WTC11 (cell line): ENCODE results near the gene HOXD12. TPM values are rescaled to one million over a fixed set of nuclear protein-coding genes. Genes with fewer than 3 reads are reported as not detected.

Source experiments
- ATAC-seq: fragments of 200-7000 bp; cut with Tn5 transposase; 2 replicates; pipeline ENCODE4 v1.10.0; 2021; ENCODE audit warnings: mild to moderate bottlenecking, moderate library complexity
- CTCF ChIA-PET: fragments of 300-600 bp; sonication (Branson Sonifier 250); formaldehyde crosslinking; loops from one replicate; lab custom pipeline; 2021; ENCODE audit warnings: antibody characterized with exemption; lab: Charles Lee
- POLR2A ChIA-PET: fragments of 350-600 bp; sonication (Branson Sonifier 250); formaldehyde crosslinking; loops from one replicate; lab custom pipeline; 2021; ENCODE audit warnings: antibody characterized with exemption; lab: Charles Lee
- DNase-seq: peaks from one replicate; pipeline ENCODE4 v3.0.0; 2021; ENCODE audit warnings: low spot score
- H3K27ac Mint-ChIP-seq: 2 replicates; pipeline ENCODE4 v1.8.0; 2021; ENCODE audit warnings: mixed read lengths
- H3K27me3 Mint-ChIP-seq: 2 replicates; pipeline ENCODE4 v1.8.0; 2021; ENCODE audit warnings: low read depth, mild to moderate bottlenecking, moderate library complexity, mixed read lengths
- H3K36me3 Mint-ChIP-seq: 2 replicates; pipeline ENCODE4 v1.8.0; 2021; ENCODE audit warnings: mixed read lengths
- H3K4me1 Mint-ChIP-seq: 2 replicates; pipeline ENCODE4 v1.8.0; 2022; ENCODE audit warnings: mixed read lengths
- H3K4me3 Mint-ChIP-seq: 2 replicates; pipeline ENCODE4 v1.8.0; 2021; ENCODE audit warnings: mild to moderate bottlenecking, moderate library complexity, mixed read lengths
- H3K9me3 Mint-ChIP-seq: 2 replicates; pipeline ENCODE4 v1.8.0; 2021; ENCODE audit warnings: mixed read lengths
- ATF1 ChIP-seq: sonication (generic); formaldehyde crosslinking; IDR thresholded peaks from 2 replicates; pipeline ENCODE4 v1.8.1; 2023; ENCODE audit warnings: mild to moderate bottlenecking, moderate library complexity, missing genetic modification reagents
- CDX4 ChIP-seq: fragments of 250-450 bp; sonication (Bioruptor Pico); IDR thresholded peaks from 2 replicates; pipeline ENCODE4 v1.9.0; 2021; ENCODE audit warnings: moderate library complexity, mild to moderate bottlenecking, inconsistent platforms, borderline replicate concordance
- CREB1 ChIP-seq: sonication (generic); formaldehyde crosslinking; IDR thresholded peaks from 2 replicates; pipeline ENCODE4 v1.8.0; 2023; ENCODE audit warnings: mild to moderate bottlenecking, missing genetic modification reagents
- CREM ChIP-seq: sonication (generic); formaldehyde crosslinking; IDR thresholded peaks from 2 replicates; pipeline ENCODE4 v1.8.1; 2022; ENCODE audit warnings: mild to moderate bottlenecking, missing genetic modification reagents, moderate library complexity
- E2F5 ChIP-seq: sonication (generic); formaldehyde crosslinking; IDR thresholded peaks from 2 replicates; pipeline ENCODE4 v1.8.1; 2022; ENCODE audit warnings: mild to moderate bottlenecking, moderate library complexity, missing genetic modification reagents
- ELF4 ChIP-seq: sonication (generic); formaldehyde crosslinking; IDR thresholded peaks from 2 replicates; pipeline ENCODE4 v1.8.1; 2022; ENCODE audit warnings: low read depth, mild to moderate bottlenecking, moderate library complexity, missing genetic modification reagents
- ESRRA ChIP-seq: sonication (generic); formaldehyde crosslinking; IDR thresholded peaks from 2 replicates; pipeline ENCODE4 v1.8.1; 2022; ENCODE audit warnings: mild to moderate bottlenecking, missing genetic modification reagents, borderline replicate concordance
- ETV6 ChIP-seq: sonication (generic); formaldehyde crosslinking; IDR thresholded peaks from 2 replicates; pipeline ENCODE4 v1.8.1; 2022; ENCODE audit warnings: mild to moderate bottlenecking, missing genetic modification reagents
- GABPB1 ChIP-seq: sonication (generic); formaldehyde crosslinking; IDR thresholded peaks from 2 replicates; pipeline ENCODE4 v1.8.1; 2023; ENCODE audit warnings: mild to moderate bottlenecking, missing genetic modification reagents
- GRHL2 ChIP-seq: fragments of 250-450 bp; sonication (Bioruptor Pico); IDR thresholded peaks from 2 replicates; pipeline ENCODE4 v1.8.0; 2022; ENCODE audit warnings: mild to moderate bottlenecking, moderate library complexity; ENCODE audit not compliant: insufficient replicate concordance, severe bottlenecking
- HMGA2 ChIP-seq: fragments of 250-450 bp; sonication (Bioruptor Pico); IDR thresholded peaks from 2 replicates; pipeline ENCODE4 v1.4.0; 2021; ENCODE audit warnings: mild to moderate bottlenecking, moderate library complexity
- JAZF1 ChIP-seq: fragments of 250-450 bp; sonication (Bioruptor Pico); IDR thresholded peaks from 2 replicates; pipeline ENCODE4 v1.9.0; 2021; ENCODE audit warnings: moderate library complexity, mild to moderate bottlenecking, inconsistent platforms
- MXD4 ChIP-seq: fragments of 250-450 bp; sonication (Bioruptor Pico); IDR thresholded peaks from 2 replicates; pipeline ENCODE4 v1.8.0; 2021; ENCODE audit warnings: mild to moderate bottlenecking, moderate library complexity, borderline replicate concordance
- MYBL2 ChIP-seq: sonication (generic); formaldehyde crosslinking; IDR thresholded peaks from 2 replicates; pipeline ENCODE4 v1.8.1; 2023; ENCODE audit warnings: mild to moderate bottlenecking, moderate library complexity, missing genetic modification reagents
- NR3C1 ChIP-seq: sonication (generic); formaldehyde crosslinking; conservative IDR thresholded peaks from 2 replicates; pipeline ENCODE4 v1.8.1; 2023; ENCODE audit warnings: low read depth, mild to moderate bottlenecking, missing genetic modification reagents
- PRRX2 ChIP-seq: fragments of 250-450 bp; sonication (Bioruptor Pico); IDR thresholded peaks from 2 replicates; pipeline ENCODE4 v1.8.0; 2021; ENCODE audit warnings: mild to moderate bottlenecking
- SMAD4 ChIP-seq: sonication (generic); formaldehyde crosslinking; IDR thresholded peaks from 2 replicates; pipeline ENCODE4 v1.8.0; 2022; ENCODE audit warnings: mild to moderate bottlenecking, missing genetic modification reagents
- SP1 ChIP-seq: sonication (generic); formaldehyde crosslinking; conservative IDR thresholded peaks from 2 replicates; pipeline ENCODE4 v1.8.1; 2022; ENCODE audit warnings: missing genetic modification reagents
- TCF7 ChIP-seq: sonication (generic); formaldehyde crosslinking; IDR thresholded peaks from 2 replicates; pipeline ENCODE4 v1.8.0; 2022; ENCODE audit warnings: mild to moderate bottlenecking, low read depth, missing genetic modification reagents, moderate library complexity
- TEAD4 ChIP-seq: sonication (generic); formaldehyde crosslinking; IDR thresholded peaks from 2 replicates; pipeline ENCODE4 v1.8.0; 2022; ENCODE audit warnings: mild to moderate bottlenecking, missing genetic modification reagents
- USF2 ChIP-seq: sonication (generic); formaldehyde crosslinking; IDR thresholded peaks from 2 replicates; pipeline ENCODE4 v1.8.1; 2023; ENCODE audit warnings: mild to moderate bottlenecking, missing genetic modification reagents, moderate library complexity
- ZBTB43 ChIP-seq: sonication (generic); formaldehyde crosslinking; IDR thresholded peaks from 2 replicates; pipeline ENCODE4 v1.8.1; 2023; ENCODE audit warnings: mild to moderate bottlenecking, missing genetic modification reagents
- ZMAT4 ChIP-seq: fragments of 250-450 bp; sonication (Bioruptor Pico); IDR thresholded peaks from 2 replicates; pipeline ENCODE4 v1.9.0; 2021; ENCODE audit warnings: mild to moderate bottlenecking
- ZNF317 ChIP-seq: sonication (generic); formaldehyde crosslinking; IDR thresholded peaks from 2 replicates; pipeline ENCODE4 v1.8.1; 2023; ENCODE audit warnings: low read depth, mild to moderate bottlenecking, moderate library complexity, missing genetic modification reagents, borderline replicate concordance
- ZNF396 ChIP-seq: fragments of 250-450 bp; sonication (Bioruptor Pico); IDR thresholded peaks from 2 replicates; pipeline ENCODE4 v1.8.0; 2021; ENCODE audit warnings: mild to moderate bottlenecking, moderate library complexity, borderline replicate concordance
- ZNF512 ChIP-seq: sonication (generic); formaldehyde crosslinking; IDR thresholded peaks from 2 replicates; pipeline ENCODE4 v1.8.1; 2022; ENCODE audit warnings: missing genetic modification reagents, borderline replicate concordance
- total RNA-seq: library from RNA; stranded (reverse); gene quantifications from 3 replicates; pipeline ENCODE4 v1.2.3, GENCODE V29; 2021

The HOXD12 gene
- total RNA-seq, 1 experiment from 2014 or later, result 0.17 TPM

GRCh38 chr2:176130147-176130956 is 30.8 kb downstream of the HOXD12 start:
- 0 out of 2 replicates have a peak, but pooled peaks cover 2% of the 10 kb centered on the region for H3K36me3 Mint-ChIP-seq
- H3K4me1 Mint-ChIP-seq, result peaks cover 27% of the 10 kb centered on the region
- DNase-seq (peak; percentile 56), ATAC-seq (peak; percentile 40)
- TF ChIP-seq HMGA2, result no peak
- no peak for TF ChIP-seq USF2 (CRISPR knock-in tag)
- no peak for TF ChIP-seq ZNF512
- no peak for TF ChIP-seq CREB1
- no peak for TF ChIP-seq ZBTB43 (CRISPR knock-in tag)
- no peak for TF ChIP-seq ESRRA (CRISPR knock-in tag)
- TF ChIP-seq E2F5, result no peak
- H3K27ac Mint-ChIP-seq, result no peak overlapping the region
- CTCF ChIA-PET, result interaction anchor here (1.2 to 3.1 kb wide), 3 partner anchors 10 to 424 kb away, joined by 3 to 14 read pairs (median 3); no protein-coding TSS in a partner anchor
- peak overlapping the region; percentile 45 for H3K4me3 Mint-ChIP-seq
- H3K9me3 Mint-ChIP-seq, result no peaks in the 10 kb centered on the region
- POLR2A ChIA-PET, result no interaction called here
- H3K27me3 Mint-ChIP-seq, result peaks cover 98% of the 10 kb centered on the region

- H3K9me3 Mint-ChIP-seq, result no peaks in the 10 kb centered on the region
- no peak overlapping the region for H3K27ac Mint-ChIP-seq
- ChIA-PET CTCF (interaction anchor here (1.4 to 3.1 kb wide), 4 partner anchors 9 to 423 kb away, joined by 3 to 14 read pairs (median 8); no protein-coding TSS in a partner anchor), POLR2A (no interaction called here)
- DNase-seq (no peak), ATAC-seq (no peak)
- peaks cover 35% of the 10 kb centered on the region for H3K4me1 Mint-ChIP-seq
- peak overlapping the region; percentile 45 for H3K4me3 Mint-ChIP-seq
- 0 out of 2 replicates have a peak, but pooled peaks cover 2% of the 10 kb centered on the region for H3K36me3 Mint-ChIP-seq
- TF ChIP-seq SMAD4 (CRISPR knock-in tag), result no peak
- TF ChIP-seq TCF7, result no peak
- no peak for TF ChIP-seq HMGA2
- TF ChIP-seq CREM, result no peak
- TF ChIP-seq PRRX2 (CRISPR knock-in tag), result no peak
- no peak for TF ChIP-seq ATF1 (CRISPR knock-in tag)
- no peak for TF ChIP-seq GABPB1 (CRISPR knock-in tag)
- no peak for TF ChIP-seq ETV6 (CRISPR knock-in tag)
- TF ChIP-seq ELF4 (CRISPR knock-in tag), result no peak
- no peak for TF ChIP-seq TEAD4
- TF ChIP-seq JAZF1 (CRISPR knock-in tag), result no peak
- no peak for TF ChIP-seq ZNF396
- TF ChIP-seq ZNF317, result no peak
- TF ChIP-seq MYBL2, result no peak
- no peak for TF ChIP-seq SP1 (CRISPR knock-in tag)
- TF ChIP-seq ZMAT4 (CRISPR knock-in tag), result no peak
- TF ChIP-seq NR3C1 (CRISPR knock-in tag), result no peak
- no peak for TF ChIP-seq CDX4 (CRISPR knock-in tag)
- no peak for TF ChIP-seq MXD4 (CRISPR knock-in tag)
- no peak for TF ChIP-seq GRHL2
- H3K27me3 Mint-ChIP-seq, result peaks cover 98% of the 10 kb centered on the region
These were observed 31.6 kb downstream of the HOXD12 start for GRCh38 chr2:176130957-176131847.
